Lower leg skin (tissue), 4 donors: ENCODE measurements around the gene BCAR3. TPM values are rescaled to one million over a fixed set of nuclear protein-coding genes. Genes with fewer than 3 reads are reported as not detected.

ENCODE experiments used
- DNase-seq, 2 donors: peaks; one replicate each; pipeline ENCODE4 v3.0.0-alpha.2; 2019; ENCODE audit warnings: low spot score in 2 of 2
- H3K4me3 ChIP-seq: fragments of 200-600 bp; sonication (generic); 2 replicates; pipeline ENCODE4 v1.5.1; 2017; ENCODE audit warnings: mild to moderate bottlenecking, low read depth; ENCODE audit not compliant: poor library complexity, severe bottlenecking
- POLR2A ChIP-seq, 2 donors: fragments of 450-650 bp; IDR thresholded peaks; one replicate each; pipeline ENCODE4 v1.6.1; 2016 to 2017; ENCODE audit warnings: antibody characterized with exemption in 2 of 2, mild to moderate bottlenecking in 1 of 2, moderate library complexity in 1 of 2
- WGBS, 2 donors: methylation state at CpG; one replicate each; pipeline ENCODE4 v1.1.5; 2018; 5-methylcytosine and 5-hydroxymethylcytosine counted together
- intact Hi-C: fragments of 100-400 bp; cut with DNase I; formaldehyde crosslinking; loops from one replicate; pipeline ENCODE4 v1.15.0; 2023; ENCODE audit warnings: low total_unique reads
- total RNA-seq, 4 donors: library from RNA; depleted of rRNA; stranded (reverse); fragments of >200 nt; gene quantifications; one replicate each; pipeline ENCODE4 v1.1.0, GENCODE V29; 2016
- TF ChIP-seq, protein P1 (sequence below), 3 donors: fragments of 450-650 bp; IDR thresholded peaks; one replicate each; pipeline ENCODE4 v1.5.1; 2016; ENCODE audit warnings: antibody characterized with exemption in 3 of 3, mild to moderate bottlenecking in 3 of 3, moderate library complexity in 2 of 3

Gene BCAR3
- total RNA-seq, 4 donors from 2014 or later, result 41.8 to 57.5 (median 45.8) TPM

DNA sequence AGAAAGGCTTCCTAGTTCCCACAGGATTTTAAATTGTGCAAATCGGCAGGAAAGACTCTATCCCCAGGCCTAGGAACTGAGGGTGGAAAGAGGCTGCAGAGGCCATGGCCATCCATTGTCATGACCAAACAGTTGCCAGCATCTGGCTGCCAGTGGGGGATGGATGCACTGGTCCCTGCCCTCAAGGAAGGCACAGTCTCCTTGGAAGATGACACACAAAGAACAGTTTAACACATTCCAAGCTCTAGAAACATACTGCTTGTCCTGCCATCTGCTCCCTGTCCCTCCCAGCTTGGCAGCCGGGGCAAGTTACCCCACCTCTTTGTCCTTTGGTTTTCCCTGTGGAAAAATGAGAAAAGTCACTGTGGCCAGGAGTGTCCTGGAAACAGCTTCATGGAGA is 83.2 kb downstream of the BCAR3 start:
- H3K4me3 ChIP-seq, result no peak overlapping the region
- 50 to 54% methylated on average over 2 of the region's 2 CpGs for WGBS, 2 donors
- intact Hi-C loops, result no loop called here
- TF ChIP-seq POLR2A (IDR thresholded peaks at IDR 0.05), result no peak
- TF ChIP-seq, protein P1, sequence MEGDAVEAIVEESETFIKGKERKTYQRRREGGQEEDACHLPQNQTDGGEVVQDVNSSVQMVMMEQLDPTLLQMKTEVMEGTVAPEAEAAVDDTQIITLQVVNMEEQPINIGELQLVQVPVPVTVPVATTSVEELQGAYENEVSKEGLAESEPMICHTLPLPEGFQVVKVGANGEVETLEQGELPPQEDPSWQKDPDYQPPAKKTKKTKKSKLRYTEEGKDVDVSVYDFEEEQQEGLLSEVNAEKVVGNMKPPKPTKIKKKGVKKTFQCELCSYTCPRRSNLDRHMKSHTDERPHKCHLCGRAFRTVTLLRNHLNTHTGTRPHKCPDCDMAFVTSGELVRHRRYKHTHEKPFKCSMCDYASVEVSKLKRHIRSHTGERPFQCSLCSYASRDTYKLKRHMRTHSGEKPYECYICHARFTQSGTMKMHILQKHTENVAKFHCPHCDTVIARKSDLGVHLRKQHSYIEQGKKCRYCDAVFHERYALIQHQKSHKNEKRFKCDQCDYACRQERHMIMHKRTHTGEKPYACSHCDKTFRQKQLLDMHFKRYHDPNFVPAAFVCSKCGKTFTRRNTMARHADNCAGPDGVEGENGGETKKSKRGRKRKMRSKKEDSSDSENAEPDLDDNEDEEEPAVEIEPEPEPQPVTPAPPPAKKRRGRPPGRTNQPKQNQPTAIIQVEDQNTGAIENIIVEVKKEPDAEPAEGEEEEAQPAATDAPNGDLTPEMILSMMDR (IDR thresholded peaks at IDR 0.05), result no peak
- DNase-seq, result peak in 1 of 2 donors; percentile 76

DNA sequence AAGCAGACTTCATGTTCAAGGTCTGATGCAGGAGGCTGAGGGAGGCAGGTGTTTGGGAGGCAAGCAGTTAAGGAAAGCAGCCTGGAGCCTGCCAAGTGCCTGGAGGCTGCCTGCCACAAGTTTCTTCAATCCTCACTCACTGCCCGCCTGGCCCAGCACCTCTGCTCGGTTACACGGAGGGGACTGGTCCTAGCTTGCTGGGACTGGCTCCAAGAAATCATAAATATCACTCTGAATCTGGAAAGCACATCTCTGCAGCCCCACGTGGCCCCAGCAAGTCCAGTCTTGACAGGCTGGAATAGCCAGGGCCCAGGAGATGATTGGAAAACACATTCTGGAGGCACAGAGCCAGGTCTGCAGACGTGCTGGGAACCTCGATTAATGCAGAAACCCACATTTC is 83.9 kb downstream of the BCAR3 start:
- no peak overlapping the region for H3K4me3 ChIP-seq
- TF ChIP-seq POLR2A (IDR thresholded peaks at IDR 0.05), result no peak
- TF ChIP-seq, protein P1 (IDR thresholded peaks at IDR 0.05), result no peak
- WGBS, 2 donors, result 15 to 17% methylated on average over 6 of the region's 6 CpGs
- intact Hi-C loops, result no loop called here
- peak; percentile 35 to 85 for DNase-seq

DNA sequence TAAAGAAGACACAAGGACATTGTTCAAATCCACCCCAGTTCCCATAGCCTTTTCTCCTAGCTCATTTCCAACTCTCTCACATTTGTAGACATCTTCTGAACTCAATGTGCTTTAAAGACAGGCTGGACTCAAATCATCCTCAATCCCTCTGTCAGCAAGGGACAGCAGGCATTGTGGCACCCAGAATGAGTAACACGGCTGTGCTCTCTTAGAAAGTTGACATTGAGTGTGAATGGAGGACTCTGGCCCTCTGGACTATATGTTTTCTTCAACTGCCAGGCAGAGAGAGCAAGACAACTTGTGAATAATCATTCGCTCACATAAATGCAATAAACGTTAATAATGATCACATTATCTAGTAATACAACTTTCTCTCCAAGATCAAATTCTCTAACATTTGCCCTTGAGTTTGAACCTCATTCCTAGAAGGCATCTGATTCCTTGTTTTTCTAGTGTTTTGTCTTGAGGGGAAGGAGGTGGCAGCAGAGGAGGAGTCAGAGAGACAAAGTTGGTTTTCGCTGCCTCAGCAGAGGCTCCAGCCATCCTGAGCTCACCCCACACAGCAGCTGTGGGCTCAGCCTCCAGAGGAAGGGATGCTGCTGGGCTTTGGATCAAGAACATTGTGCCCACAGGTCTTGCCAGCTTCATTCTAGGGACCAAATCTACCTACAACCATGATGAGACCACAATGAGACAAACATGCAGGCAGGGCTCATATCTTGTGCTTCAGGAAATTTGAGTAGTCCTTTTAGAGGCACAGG is 85.1 kb downstream of the BCAR3 start:
- 62 to 72% methylated on average over 4 of the region's 4 CpGs for WGBS, 2 donors
- peak in 1 of 2 donors; percentile 52 for DNase-seq
- H3K4me3 ChIP-seq, result no peak overlapping the region
- intact Hi-C loops, result no loop called here
- TF ChIP-seq, protein P1 (IDR thresholded peaks at IDR 0.05), result no peak
- no peak for TF ChIP-seq POLR2A (IDR thresholded peaks at IDR 0.05)

DNA sequence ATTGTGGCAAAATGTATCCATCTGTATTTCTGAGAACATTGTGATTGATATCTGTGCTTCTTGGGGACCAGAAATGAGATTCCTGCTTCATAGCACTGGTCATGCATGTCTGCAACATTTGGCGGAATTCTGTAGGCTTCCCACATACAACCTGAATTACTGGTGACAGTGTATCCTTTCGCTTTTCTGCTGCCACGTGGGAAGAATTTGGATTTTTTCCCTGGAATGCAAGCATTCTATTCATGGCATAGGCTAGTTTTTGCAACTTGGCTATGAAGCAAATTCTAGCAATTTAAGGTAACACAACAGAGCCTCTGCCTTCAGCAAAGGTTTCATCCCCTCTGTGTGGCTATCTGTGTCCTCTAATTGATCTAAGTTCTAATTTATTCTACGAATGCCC is 85.9 kb downstream of the BCAR3 start:
- peak in 1 of 2 donors; percentile 6 for DNase-seq
- 55 to 66% methylated on average over 4 of the region's 4 CpGs for WGBS, 2 donors
- intact Hi-C loops, result no loop called here
- no peak for TF ChIP-seq POLR2A (IDR thresholded peaks at IDR 0.05)
- TF ChIP-seq, protein P1 (IDR thresholded peaks at IDR 0.05), result no peak
- no peak overlapping the region for H3K4me3 ChIP-seq

DNA sequence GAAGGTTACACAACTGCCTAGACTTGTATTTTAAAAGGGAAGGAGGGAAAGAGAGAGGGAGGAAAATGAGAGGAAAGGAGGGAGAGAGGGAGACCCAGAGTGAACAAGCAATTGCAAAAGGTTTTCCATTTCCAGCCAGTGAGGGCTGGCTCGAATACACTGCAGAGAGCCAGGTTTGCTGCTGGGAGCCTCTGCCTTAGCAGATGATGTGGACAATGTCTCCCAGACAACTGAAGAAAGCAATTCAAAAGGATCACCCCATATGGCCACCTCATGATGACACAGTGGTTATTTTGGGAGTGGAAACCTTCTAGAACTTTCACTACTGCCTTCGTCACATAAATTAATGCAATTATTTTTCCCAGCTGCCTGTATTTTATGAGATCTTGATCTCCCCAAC is 86.4 kb downstream of the BCAR3 start:
- H3K4me3 ChIP-seq, result no peak overlapping the region
- WGBS, 2 donors, result 46 to 47% methylated on average over 2 of the region's 2 CpGs
- peak in 1 of 2 donors; percentile 36 for DNase-seq
- TF ChIP-seq, protein P1 (IDR thresholded peaks at IDR 0.05), result no peak
- TF ChIP-seq POLR2A (IDR thresholded peaks at IDR 0.05), result no peak
- intact Hi-C loops, result no loop called here

DNA sequence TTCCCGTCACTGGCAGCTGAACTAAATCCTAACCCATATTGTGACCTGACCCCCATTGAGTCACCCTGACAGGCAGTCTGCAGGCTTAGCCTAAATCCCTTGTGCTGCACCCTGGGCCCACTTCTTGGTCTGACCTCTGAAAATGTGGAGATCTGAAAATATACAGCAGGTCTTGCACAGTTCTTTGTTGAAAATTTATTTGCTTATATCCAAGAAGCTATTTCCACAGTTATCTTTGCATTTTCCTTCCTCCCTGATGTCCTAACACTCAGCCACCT is 87.1 kb downstream of the BCAR3 start:
- WGBS, 2 donors, result 79 to 92% methylated on average over 1 of the region's 1 CpG
- H3K4me3 ChIP-seq, result no peak overlapping the region
- intact Hi-C loops, result no loop called here
- DNase-seq, result no peak
- TF ChIP-seq, protein P1 (IDR thresholded peaks at IDR 0.05), result no peak
- no peak for TF ChIP-seq POLR2A (IDR thresholded peaks at IDR 0.05)
